B cell (primary cell): ENCODE results near the gene CNST. TPM values are rescaled to one million over a fixed set of nuclear protein-coding genes. Genes with fewer than 3 reads are reported as not detected.

Experiments
- ATAC-seq: fragments of 200-7000 bp; cut with Tn5 transposase; one replicate; pipeline ENCODE4 v1.10.0; 2021; ENCODE audit warnings: low read depth, mild to moderate bottlenecking, moderate number of reproducible peaks, moderate library complexity
- CTCF ChIA-PET: fragments of 350-600 bp; sonication (Branson Sonifier 250); formaldehyde crosslinking; loops from one replicate; lab custom pipeline; 2021; ENCODE audit warnings: antibody characterized with exemption, inconsistent platforms; lab: Charles Lee
- POLR2A ChIA-PET: fragments of 350-600 bp; sonication (Branson Sonifier 250); formaldehyde crosslinking; loops from one replicate; lab custom pipeline; 2021; ENCODE audit warnings: antibody characterized with exemption; lab: Charles Lee
- DNase-seq: peaks from one replicate; pipeline ENCODE4 v3.0.0; 2013
- H2AFZ ChIP-seq: 2 replicates; pipeline ENCODE4 v1.6.1; 2012; ENCODE audit warnings: mild to moderate bottlenecking, low read depth, low read length; ENCODE audit not compliant: insufficient read depth, poor library complexity, severe bottlenecking
- H3K27ac ChIP-seq, 2 donors: 1 replicate in 1 of 2; 2 replicates in 1 of 2; pipeline ENCODE4 v1.5.1; 2012 to 2013; ENCODE audit warnings: low read length in 2 of 2, mild to moderate bottlenecking in 2 of 2, moderate library complexity in 1 of 2
- H3K27me3 ChIP-seq, 4 experiments: fragments of 200-600 bp in 1 of 4; sonication (generic) in 1 of 4; replicated peaks in 1 of 4; 1 replicate in 2 of 4; 2 replicates in 2 of 4; pipeline versions ENCODE4 v1.6.1 to v1.7.0; 2013 to 2016; ENCODE audit warnings: low read length in 3 of 4, mild to moderate bottlenecking in 2 of 4, mixed read lengths in 1 of 4, moderate library complexity in 1 of 4; ENCODE audit not compliant: insufficient read depth in 4 of 4, control insufficient read depth in 3 of 4; ENCODE audit errors: control extremely low read depth in 1 of 4
- H3K36me3 ChIP-seq, 2 experiments: replicated peaks in 1 of 2; 1 replicate in 1 of 2; 2 replicates in 1 of 2; pipeline versions ENCODE4 v1.6.1 to v1.7.1; 2013; ENCODE audit warnings: low read length in 1 of 2; ENCODE audit not compliant: insufficient read depth in 2 of 2, control insufficient read depth in 1 of 2; ENCODE audit errors: control extremely low read depth in 1 of 2, extremely low read depth in 1 of 2
- H3K4me1 ChIP-seq, 2 donors: fragments of 200-600 bp in 1 of 2; sonication (generic) in 1 of 2; 1 replicate in 1 of 2; 2 replicates in 1 of 2; pipeline versions ENCODE4 v1.5.1 to v1.6.1; 2013 to 2017; ENCODE audit warnings: low read length in 2 of 2; ENCODE audit not compliant: control insufficient read depth in 2 of 2, insufficient read depth in 2 of 2
- H3K4me2 ChIP-seq: replicated peaks from 2 replicates; pipeline ENCODE3; 2012; ENCODE audit warnings: mild to moderate bottlenecking, low read depth, low read length; ENCODE audit not compliant: poor library complexity, severe bottlenecking
- H3K4me3 ChIP-seq, 5 experiments: fragments of 200-600 bp in 1 of 5; sonication (generic) in 1 of 5; 1 replicate in 3 of 5; 2 replicates in 2 of 5; pipeline versions ENCODE4 v1.5.1 to v1.7.0; 2011 to 2016; ENCODE audit warnings: low read length in 4 of 5, mild to moderate bottlenecking in 4 of 5, low read depth in 2 of 5, control low read depth in 1 of 5, moderate library complexity in 1 of 5; ENCODE audit not compliant: insufficient read depth in 1 of 5; ENCODE audit errors: control extremely low read depth in 1 of 5, extremely low read depth in 1 of 5
- H3K79me2 ChIP-seq: fragments of 200-600 bp; sonication (generic); one replicate; pipeline ENCODE4 v1.6.0; 2016; ENCODE audit warnings: low read length; ENCODE audit not compliant: control insufficient read depth, insufficient read depth
- H3K9ac ChIP-seq: fragments of 200-600 bp; sonication (generic); 2 replicates; pipeline ENCODE4 v1.6.1; 2017; ENCODE audit warnings: mild to moderate bottlenecking, low read length, moderate library complexity
- H3K9me3 ChIP-seq, 3 donors: one replicate each; pipeline versions ENCODE4 v1.6.1 to v1.7.1; 2013; ENCODE audit warnings: low read length in 2 of 3; ENCODE audit not compliant: control insufficient read depth in 2 of 3, insufficient read depth in 1 of 3; ENCODE audit errors: control extremely low read depth in 1 of 3
- H4K20me1 ChIP-seq: 2 replicates; pipeline ENCODE4 v1.6.0; 2012; ENCODE audit warnings: mild to moderate bottlenecking, low read length; ENCODE audit not compliant: insufficient read depth, control insufficient read depth, poor library complexity, severe bottlenecking
- H3K27ac Mint-ChIP-seq: one replicate; pipeline ENCODE4 v1.8.0; 2021; ENCODE audit warnings: mixed read lengths
- H3K27me3 Mint-ChIP-seq: one replicate; pipeline ENCODE4 v1.8.0; 2021; ENCODE audit warnings: mixed read lengths
- H3K4me1 Mint-ChIP-seq: one replicate; pipeline ENCODE4 v1.8.0; 2021; ENCODE audit warnings: mixed read lengths
- H3K4me3 Mint-ChIP-seq: one replicate; pipeline ENCODE4 v1.8.0; 2021; ENCODE audit warnings: mixed read lengths
- H3K9me3 Mint-ChIP-seq: one replicate; pipeline ENCODE4 v1.8.0; 2022; ENCODE audit warnings: mixed read lengths; ENCODE audit not compliant: insufficient read depth
- EZH2 ChIP-seq: IDR thresholded peaks from 2 replicates; pipeline ENCODE4 v1.6.1; 2012; ENCODE audit warnings: borderline replicate concordance, low read depth, mild to moderate bottlenecking, moderate library complexity, low read length; ENCODE audit not compliant: insufficient read depth, poor library complexity, severe bottlenecking
- WGBS: methylation state at CpG from one replicate; pipeline ENCODE4 v1.1.5; 2013; ENCODE audit warnings: missing lambda C conversion rate; ENCODE audit not compliant: insufficient coverage; 5-methylcytosine and 5-hydroxymethylcytosine counted together
- intact Hi-C: fragments of 100-400 bp; cut with micrococcal nuclease; formaldehyde crosslinking; loops from one replicate; pipeline ENCODE4 v1.10.0; 2022
- polyA plus RNA-seq: library from polyadenylated mRNA; depleted of rRNA; stranded (reverse); fragments of >200 nt; gene quantifications from 2 replicates; pipeline ENCODE4 v1.2.3, GENCODE V29; 2012
- total RNA-seq, 2 donors: library from RNA; stranded (reverse); fragments of 120-200 nt in 1 of 2; gene quantifications; 1 replicate in 1 of 2; 2 replicates in 1 of 2; pipeline versions ENCODE4 v1.2.3 to v1.2.4, GENCODE V29; 2013 to 2022
- TF ChIP-seq, protein P1 (sequence below): fragments of 200-600 bp; IDR thresholded peaks from one replicate; pipeline ENCODE4 v1.8.0; 2022; ENCODE audit warnings: antibody characterized with exemption, mild to moderate bottlenecking

Gene CNST
- total and polyA plus RNA-seq, 2 donors (not counting 1 experiment from before 2014, with no cell fraction given) = 26.9 to 54.0 TPM

GRCh38 chr1:246566813-246567645, 773 bp downstream of the CNST start:
- Histone ChIP-seq H3K36me3 (peaks cover 0 to 2% of the 10 kb centered on the region in 2 experiments), H3K27ac (peak overlapping the region; percentile 83 to 95), H3K4me3 (peak overlapping the region; percentile 70 to 100 (median 94)), H3K9me3 (peaks cover 0 to 9% (median 2%) of the 10 kb centered on the region in 3 donors), H3K4me2 (peak overlapping the region; percentile 87), H3K27me3 (no peaks in the 10 kb centered on the region), H2AFZ (peak overlapping the region; percentile 93), H3K4me1 (peaks cover 58 to 61% of the 10 kb centered on the region in 2 donors), H3K79me2 (peaks cover 95% of the 10 kb centered on the region), H4K20me1 (peaks cover 22% of the 10 kb centered on the region), H3K9ac (peak overlapping the region; percentile 94)
- ATAC-seq = peak; percentile 10
- peaks cover 2% of the 10 kb centered on the region for H3K9me3 Mint-ChIP-seq
- WGBS = 0% methylated on average over 10 of the region's 25 CpGs
- TF ChIP-seq, protein P1, sequence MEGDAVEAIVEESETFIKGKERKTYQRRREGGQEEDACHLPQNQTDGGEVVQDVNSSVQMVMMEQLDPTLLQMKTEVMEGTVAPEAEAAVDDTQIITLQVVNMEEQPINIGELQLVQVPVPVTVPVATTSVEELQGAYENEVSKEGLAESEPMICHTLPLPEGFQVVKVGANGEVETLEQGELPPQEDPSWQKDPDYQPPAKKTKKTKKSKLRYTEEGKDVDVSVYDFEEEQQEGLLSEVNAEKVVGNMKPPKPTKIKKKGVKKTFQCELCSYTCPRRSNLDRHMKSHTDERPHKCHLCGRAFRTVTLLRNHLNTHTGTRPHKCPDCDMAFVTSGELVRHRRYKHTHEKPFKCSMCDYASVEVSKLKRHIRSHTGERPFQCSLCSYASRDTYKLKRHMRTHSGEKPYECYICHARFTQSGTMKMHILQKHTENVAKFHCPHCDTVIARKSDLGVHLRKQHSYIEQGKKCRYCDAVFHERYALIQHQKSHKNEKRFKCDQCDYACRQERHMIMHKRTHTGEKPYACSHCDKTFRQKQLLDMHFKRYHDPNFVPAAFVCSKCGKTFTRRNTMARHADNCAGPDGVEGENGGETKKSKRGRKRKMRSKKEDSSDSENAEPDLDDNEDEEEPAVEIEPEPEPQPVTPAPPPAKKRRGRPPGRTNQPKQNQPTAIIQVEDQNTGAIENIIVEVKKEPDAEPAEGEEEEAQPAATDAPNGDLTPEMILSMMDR = no peak
- TF ChIP-seq EZH2 = no peak
- intact Hi-C loops = loop anchor here (1.0 to 5.0 kb wide), 6 partner anchors 60 to 910 kb away; partner anchors contain the start of gene SMYD3
- H3K27me3 Mint-ChIP-seq = no peaks in the 10 kb centered on the region
- ChIA-PET POLR2A (interaction anchor here (0.6 to 1.4 kb wide), 3 partner anchors 27 to 1703 kb away, joined by 3 to 14 read pairs (median 3); no protein-coding TSS in a partner anchor), CTCF (interaction anchor here (0.7 to 1.6 kb wide), 2 partner anchors 122 to 601 kb away, joined by 3 to 5 read pairs; no protein-coding TSS in a partner anchor)
- H3K4me3 Mint-ChIP-seq = peak overlapping the region; percentile 98
- H3K4me1 Mint-ChIP-seq = peaks cover 53% of the 10 kb centered on the region
- H3K27ac Mint-ChIP-seq = peak overlapping the region; percentile 94
- no peak for DNase-seq
